ENCODE measurements around the gene OR2C1.

The OR2C1 gene

GRCh38 chr16:3356118-3356517, 429 bp downstream of the OR2C1 start:
- TF ChIP-seq, protein P1, sequence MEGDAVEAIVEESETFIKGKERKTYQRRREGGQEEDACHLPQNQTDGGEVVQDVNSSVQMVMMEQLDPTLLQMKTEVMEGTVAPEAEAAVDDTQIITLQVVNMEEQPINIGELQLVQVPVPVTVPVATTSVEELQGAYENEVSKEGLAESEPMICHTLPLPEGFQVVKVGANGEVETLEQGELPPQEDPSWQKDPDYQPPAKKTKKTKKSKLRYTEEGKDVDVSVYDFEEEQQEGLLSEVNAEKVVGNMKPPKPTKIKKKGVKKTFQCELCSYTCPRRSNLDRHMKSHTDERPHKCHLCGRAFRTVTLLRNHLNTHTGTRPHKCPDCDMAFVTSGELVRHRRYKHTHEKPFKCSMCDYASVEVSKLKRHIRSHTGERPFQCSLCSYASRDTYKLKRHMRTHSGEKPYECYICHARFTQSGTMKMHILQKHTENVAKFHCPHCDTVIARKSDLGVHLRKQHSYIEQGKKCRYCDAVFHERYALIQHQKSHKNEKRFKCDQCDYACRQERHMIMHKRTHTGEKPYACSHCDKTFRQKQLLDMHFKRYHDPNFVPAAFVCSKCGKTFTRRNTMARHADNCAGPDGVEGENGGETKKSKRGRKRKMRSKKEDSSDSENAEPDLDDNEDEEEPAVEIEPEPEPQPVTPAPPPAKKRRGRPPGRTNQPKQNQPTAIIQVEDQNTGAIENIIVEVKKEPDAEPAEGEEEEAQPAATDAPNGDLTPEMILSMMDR (IDR thresholded peaks at IDR 0.05; ENCODE audit: extremely low read depth, insufficient read depth, missing control alignments), result no peak
- DNase-seq (ENCODE audit: low spot score), result no peak
- in situ Hi-C loops (cut with MboI; ENCODE audit: low pct_unique_long_range_greater_than_20kb, low sequenced_read_pairs, unreplicated experiment), result no loop called here

DNA sequence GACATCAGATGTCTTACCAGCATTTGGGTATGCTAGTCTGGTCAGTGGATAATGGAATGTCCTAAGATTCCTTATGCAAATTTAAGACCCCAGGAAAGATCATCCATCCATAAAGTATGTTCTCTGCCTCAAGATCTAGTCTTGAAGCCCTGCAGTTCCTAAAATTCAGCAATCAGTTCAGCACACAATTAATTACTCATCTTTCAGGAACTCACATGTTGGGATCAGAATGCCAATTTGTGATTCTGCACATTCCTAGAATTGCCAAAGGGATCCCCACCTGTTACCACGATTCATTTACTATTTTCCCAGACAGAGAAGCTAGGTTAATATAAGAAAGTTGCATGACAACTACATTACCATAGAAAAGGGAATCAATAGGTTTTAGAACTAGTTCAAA, 3.2 kb downstream of the OR2C1 start:
- in situ Hi-C loops (cut with MboI; ENCODE audit: low pct_unique_long_range_greater_than_20kb, low sequenced_read_pairs, unreplicated experiment), result no loop called here
- TF ChIP-seq, protein P1 (IDR thresholded peaks at IDR 0.05; ENCODE audit: extremely low read depth, insufficient read depth, missing control alignments), result no peak
- no peak for DNase-seq (ENCODE audit: low spot score)

DNA sequence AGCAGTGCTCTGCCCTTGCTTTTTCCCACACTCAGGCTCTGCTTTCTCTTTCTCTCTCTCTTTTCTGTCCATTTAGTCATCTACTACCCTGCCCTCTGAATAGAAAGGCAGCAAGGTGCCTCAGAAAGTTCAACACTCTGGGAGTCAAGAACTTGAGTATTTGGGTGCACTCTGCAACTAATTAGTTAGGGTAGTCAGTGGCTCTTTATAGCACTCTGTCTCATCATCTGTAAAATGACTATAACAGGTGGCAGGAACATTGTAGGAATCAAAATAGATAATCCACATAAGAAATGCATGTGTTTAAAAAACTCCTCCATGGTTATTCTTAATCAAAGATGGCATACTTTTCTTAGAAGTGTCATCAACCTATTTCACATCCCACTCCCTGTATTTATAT, 7.2 kb downstream of the OR2C1 start:
- in situ Hi-C loops (cut with MboI; ENCODE audit: low pct_unique_long_range_greater_than_20kb, low sequenced_read_pairs, unreplicated experiment), result no loop called here
- TF ChIP-seq, protein P1 (IDR thresholded peaks at IDR 0.05; ENCODE audit: extremely low read depth, insufficient read depth, missing control alignments), result no peak
- DNase-seq (ENCODE audit: low spot score), result no peak

DNA sequence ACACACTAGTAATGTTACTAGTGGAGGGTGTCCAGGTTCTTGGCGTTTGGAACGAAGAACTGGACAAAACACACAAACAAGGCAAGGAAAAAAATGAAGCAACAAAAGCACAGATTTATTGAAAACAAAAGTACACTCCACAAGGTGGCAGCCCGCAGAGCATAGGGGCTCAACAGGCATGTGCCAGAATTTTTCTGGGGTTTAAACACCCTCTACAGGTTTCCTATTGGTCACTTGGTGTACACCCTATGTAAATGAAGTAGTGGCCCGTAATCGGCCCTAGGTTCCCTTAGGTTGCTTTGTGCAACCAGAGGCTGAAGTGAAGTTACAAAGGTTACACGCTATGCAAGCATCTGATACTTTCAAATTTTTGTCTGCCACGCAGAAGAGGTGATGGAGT, 8.1 kb downstream of the OR2C1 start:
- no peak for DNase-seq (ENCODE audit: low spot score)
- in situ Hi-C loops (cut with MboI; ENCODE audit: low pct_unique_long_range_greater_than_20kb, low sequenced_read_pairs, unreplicated experiment), result no loop called here
- TF ChIP-seq, protein P1 (IDR thresholded peaks at IDR 0.05; ENCODE audit: extremely low read depth, insufficient read depth, missing control alignments), result no peak

DNA sequence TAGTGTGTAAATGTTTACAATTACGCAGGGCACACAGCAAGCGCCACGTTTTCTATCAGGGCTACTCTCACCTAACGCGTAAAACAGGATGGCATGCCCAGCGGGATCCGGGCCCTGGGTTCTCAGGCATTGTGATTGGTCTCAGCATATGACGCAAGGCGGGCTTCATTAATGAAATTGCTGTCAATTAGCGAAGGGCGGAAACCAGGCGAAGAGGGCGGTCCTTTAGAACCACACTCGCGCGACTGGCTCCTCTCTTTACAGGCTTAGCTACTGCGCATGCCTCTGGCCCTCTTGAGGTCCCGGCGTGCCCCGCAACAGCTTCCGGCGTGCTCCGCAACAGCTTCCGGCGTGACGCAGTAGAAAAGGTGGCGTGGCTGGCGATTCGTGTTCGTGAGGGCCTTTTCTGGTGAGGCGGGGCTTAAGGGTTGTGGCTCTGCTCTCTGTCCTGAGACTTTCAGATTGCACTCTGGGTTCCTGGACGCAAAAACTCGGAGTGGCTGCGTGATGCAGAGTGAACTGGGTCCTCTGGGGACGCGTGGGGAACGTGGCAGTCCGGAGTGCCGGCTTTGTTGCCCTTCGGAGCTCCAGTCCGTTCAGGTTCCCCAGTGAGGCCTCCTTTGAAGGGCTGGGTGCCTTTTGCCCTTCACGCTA, 9.2 kb downstream of the OR2C1 start:
- TF ChIP-seq, protein P1 (IDR thresholded peaks at IDR 0.05; ENCODE audit: extremely low read depth, insufficient read depth, missing control alignments), result no peak
- DNase-seq (ENCODE audit: low spot score), result peak; percentile 80
- in situ Hi-C loops (cut with MboI; ENCODE audit: low pct_unique_long_range_greater_than_20kb, low sequenced_read_pairs, unreplicated experiment), result no loop called here

GRCh38 chr16:3369073-3369472, 13.4 kb downstream of the OR2C1 start:
- in situ Hi-C loops (cut with MboI; ENCODE audit: low pct_unique_long_range_greater_than_20kb, low sequenced_read_pairs, unreplicated experiment), result no loop called here
- TF ChIP-seq, protein P1 (IDR thresholded peaks at IDR 0.05; ENCODE audit: extremely low read depth, insufficient read depth, missing control alignments), result no peak
- DNase-seq (ENCODE audit: low spot score), result no peak
